GM21423 (cell line): ENCODE results near the gene EEF2K.

ENCODE experiments used
- ATAC-seq: cut with Tn5 transposase; IDR thresholded peaks from one replicate; pipeline ENCODE4 v1.9.1; 2021; ENCODE audit warnings: mild to moderate bottlenecking, moderate library complexity; ENCODE audit not compliant: unreplicated experiment

The EEF2K gene

DNA sequence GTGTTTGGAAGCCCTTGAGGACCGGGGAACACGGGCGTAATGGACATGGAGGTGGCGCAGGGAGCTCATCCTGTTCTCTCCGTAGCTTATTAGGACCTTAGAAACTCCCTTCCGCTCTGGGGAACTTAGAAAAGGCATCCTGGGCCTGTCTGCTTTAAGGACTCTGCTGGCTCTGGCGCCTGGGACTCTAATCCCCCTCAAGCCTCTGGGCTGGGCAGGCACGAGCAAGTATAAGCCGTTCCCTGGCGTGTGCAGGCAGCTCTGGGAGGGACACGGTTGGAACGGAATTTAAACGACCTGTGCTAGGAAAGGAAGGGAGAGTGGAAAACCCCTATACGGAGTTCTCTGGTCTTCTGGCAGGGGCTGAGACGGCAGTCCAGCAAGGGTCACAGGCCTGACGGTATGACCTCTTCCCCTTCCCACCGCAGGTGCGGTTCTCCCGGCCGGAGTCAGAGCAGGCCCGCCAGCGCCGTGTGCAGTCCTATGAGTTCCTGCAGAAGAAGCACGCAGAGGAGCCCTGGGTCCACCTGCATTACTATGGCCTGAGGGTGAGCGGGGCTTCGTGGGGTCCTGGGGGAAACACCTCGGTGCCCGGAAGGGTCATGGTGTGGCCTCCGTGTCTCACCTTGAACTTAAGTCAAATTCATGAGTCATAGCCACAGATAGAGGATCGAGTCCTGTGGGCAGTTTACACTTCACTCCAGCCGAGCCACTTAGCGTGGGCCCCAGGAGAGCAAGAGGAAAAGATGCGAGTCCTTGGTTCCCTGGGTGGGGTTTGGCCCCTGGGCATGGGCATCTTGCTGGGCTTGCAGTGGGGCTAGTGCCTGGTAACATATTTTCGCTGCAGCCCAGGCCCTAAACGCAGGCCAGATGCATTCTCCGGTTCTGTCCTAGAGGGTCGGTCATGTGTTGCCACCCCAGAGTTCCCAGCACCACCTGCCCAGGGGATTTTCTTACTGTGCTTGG, 108.9 kb downstream of the EEF2K start:
- ATAC-seq, result no peak

DNA sequence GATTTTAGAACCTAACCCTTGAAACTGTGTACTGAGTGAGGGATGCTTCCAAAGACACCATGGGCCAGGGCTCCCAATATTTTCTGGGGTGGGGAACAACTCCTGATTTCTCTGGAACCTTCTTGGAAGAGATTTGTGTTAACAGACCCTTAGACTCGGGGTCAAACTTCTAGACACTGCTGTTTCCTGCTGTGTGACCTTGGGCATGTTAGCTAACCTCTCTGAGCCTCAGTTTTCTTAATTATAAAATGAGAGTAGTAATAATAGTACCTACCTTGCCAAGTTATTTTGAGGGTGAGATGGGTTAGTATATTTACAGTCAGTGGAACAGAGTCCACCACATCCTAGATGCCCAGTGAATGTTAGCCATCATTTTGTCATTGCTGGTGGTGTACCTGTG, 109.9 kb downstream of the EEF2K start:
- ATAC-seq, result no peak

DNA sequence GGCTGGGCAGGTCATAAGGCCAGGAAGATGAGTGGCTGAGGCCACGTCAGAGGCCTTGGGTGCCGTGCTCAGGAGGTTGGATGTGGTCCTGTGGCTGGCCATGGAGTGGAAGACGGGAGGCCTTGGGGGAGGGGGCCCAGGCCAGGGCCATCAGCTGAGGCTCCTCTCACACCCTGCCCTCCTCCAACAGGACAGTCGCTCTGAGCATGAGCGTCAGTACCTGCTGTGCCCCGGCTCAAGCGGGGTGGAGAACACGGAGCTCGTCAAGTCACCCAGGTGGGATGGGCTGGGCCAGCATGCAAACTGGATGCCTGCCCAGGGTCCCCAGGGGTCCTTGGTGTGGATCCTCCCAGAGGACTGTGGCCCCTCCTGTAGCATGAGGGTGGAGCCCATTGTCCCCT, 110.3 kb downstream of the EEF2K start:
- no peak for ATAC-seq

DNA sequence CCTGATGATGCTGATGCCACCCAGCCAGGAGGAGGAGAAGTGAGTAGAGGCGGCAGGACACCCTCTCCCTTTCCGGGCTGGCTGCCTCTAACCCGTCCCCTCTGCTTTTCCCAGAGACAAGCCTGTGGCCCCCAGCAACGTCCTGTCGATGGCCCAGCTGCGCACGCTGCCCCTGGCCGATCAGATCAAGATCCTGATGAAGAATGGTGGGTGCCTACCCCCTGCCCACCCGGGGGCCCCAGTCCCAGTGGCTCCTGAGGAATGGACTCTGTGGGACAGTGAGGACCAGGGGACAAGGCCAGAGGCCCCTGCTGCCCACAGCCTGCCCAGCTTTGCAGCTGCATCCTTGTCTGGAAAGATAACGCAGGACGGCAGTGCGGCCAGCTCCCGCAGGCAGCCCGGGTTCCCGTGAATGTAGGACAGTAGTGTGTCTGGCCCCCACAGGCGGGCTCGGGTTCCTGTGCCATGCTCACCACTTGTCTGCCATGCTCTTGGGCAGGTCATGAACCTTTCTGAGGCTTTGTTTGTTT, 111.0 kb downstream of the EEF2K start:
- ATAC-seq, result no peak

DNA sequence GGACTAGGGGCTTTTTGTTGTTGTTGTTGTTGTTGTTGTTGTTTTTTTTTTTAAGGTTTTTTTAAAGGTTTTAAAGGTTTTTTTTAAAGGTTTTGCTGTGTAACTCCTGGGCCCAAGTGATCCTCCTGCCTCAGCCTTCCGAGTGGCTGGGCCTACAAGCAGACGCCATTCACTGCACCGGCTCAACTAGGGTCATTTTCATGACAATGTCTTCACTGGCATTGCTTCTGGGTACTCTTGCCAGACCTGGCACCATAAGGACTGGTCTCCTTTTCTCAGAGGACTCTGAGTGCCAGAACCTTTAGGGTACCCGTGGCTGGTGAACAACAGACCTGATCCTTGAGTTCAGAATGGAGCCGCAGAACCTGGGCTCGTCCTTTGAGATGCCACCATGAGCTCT, 111.5 kb downstream of the EEF2K start:
- no peak for ATAC-seq

DNA sequence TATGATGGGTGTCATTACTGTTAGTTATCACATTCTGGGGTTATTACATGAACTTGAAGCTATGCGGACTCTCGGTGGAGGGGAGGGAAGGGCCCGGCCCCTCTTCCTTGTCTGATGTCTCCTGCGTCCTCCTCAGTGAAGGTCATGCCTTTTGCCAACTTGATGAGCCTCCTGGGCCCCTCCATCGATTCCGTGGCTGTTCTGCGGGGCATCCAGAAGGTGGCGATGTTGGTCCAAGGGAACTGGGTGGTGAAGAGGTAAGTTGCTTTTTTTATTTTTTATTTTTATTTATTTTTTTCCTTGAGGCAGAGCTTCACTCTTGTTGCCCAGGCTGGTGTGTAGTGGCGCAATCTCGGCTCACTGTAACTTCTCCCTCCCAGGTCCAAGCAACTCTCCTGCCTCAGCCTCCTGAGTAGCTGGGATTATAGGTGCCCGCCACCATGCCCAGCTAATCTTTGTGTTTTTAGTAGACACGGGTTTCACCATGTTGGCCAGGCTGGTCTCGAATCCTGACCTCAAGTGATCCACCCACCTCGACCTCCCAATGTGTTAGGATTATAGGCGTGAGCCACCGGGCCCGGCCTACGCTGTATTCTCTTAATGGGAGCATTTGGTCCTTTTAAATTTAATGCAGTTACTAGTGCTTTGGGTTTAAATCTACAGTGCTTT, 112.7 kb downstream of the EEF2K start:
- no peak for ATAC-seq

DNA sequence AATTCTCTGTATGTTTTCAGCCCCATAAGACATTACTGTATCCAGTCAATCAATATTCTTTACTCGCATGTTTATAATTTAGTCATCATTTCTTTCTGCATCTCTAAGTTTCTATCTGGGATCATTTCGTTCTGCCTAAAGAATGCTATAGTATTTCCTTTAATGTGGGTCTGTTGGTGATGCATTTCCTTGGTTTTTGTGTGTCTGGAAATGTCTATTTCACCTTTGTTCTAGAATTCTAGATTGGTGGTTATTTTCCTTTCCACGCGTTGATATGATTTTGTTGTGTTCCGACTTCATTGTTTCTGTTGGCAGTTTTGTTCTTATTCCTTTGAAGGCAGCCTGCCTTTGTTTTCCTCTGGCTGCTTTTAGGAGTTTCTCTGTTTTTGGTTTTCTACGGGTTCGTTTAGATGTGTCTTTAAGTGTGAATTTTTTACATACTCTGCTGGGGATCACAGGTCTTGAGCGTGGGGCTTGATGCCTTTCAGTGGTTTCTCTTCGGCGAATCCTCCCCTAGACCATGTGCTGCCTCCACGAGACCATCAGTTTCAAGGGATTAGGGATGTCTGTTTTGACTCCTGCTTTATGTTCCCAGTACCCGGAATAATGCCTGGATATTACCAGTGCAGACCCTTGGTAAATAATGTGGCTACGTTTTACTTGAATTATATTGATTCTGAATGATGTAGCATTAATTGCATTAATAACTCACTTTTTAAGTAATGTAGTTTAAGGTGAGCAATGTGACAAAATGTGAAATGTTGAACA, 114.7 kb downstream of the EEF2K start:
- no peak for ATAC-seq

DNA sequence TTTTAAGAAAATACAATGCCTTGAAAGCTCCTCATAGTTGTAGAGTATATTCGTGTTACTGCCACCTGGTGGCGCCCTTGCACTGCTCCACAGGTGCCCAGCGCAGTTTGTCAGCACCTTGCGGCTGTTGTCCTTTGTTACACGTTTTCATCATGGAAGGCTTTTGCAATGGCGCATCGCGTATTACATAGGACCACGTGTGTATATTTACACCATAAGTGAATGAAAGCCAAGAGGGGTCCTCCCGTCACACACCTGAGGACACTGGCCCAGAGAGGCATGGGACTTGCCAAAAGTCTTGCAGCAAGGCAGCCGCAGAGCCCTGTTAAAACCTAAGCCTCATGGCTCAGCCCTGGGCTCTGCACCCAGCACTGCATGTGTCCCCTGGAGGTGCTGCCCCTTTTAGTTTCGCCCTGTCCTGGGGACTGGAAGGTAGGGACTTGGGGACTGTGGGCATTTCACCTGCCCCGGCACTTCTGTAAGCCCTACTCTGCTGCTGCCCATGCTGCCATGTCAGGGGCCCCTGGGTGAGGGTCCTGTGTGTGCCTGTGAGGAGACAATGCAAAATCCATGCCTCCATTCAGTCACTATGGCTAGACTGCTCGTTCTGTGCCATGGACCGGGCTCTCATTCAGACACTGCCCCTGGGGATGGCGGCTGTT, 115.4 kb downstream of the EEF2K start:
- ATAC-seq, result no peak

DNA sequence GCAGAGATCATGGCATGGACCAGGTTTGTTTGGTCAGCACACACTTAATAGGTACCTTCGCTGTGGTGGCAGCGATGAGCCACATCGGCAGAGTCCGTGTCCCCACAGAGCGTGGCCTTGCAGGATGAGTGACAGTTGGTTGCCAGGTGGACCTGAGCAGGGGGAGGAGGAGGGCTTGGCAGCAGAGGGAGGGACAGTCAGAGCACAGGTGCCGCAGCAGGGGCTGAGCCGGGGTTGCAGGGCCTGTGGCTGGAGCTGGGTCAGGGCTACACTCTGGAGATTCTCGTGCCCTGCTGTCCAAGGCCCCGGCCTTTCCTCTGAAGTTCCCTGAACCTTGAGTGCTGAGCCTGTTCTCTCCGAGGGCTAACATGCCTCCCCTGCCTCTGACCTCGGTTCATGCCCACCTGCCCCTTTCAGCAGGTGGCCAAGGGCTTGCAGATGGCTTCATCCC, 116.0 kb downstream of the EEF2K start:
- no peak for ATAC-seq

DNA sequence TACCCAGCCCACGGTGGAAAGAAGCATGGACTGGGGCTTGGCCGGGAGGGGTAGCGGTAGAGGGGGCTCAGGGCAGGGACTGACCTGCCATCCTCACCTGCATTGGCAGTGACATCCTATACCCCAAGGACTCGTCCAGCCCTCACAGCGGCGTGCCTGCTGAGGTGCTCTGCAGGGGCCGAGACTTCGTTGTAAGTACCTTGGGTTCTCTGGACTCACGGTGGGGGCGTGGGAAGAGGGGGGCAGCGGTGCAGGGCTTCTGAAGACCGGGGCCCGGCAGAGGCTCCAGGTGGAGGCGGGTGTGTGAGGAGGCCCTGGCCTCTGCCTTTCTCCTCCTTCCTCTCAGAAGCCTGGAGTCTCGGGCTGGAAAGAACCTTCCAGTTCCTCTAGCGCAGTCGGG, 116.7 kb downstream of the EEF2K start:
- ATAC-seq, result no peak

DNA sequence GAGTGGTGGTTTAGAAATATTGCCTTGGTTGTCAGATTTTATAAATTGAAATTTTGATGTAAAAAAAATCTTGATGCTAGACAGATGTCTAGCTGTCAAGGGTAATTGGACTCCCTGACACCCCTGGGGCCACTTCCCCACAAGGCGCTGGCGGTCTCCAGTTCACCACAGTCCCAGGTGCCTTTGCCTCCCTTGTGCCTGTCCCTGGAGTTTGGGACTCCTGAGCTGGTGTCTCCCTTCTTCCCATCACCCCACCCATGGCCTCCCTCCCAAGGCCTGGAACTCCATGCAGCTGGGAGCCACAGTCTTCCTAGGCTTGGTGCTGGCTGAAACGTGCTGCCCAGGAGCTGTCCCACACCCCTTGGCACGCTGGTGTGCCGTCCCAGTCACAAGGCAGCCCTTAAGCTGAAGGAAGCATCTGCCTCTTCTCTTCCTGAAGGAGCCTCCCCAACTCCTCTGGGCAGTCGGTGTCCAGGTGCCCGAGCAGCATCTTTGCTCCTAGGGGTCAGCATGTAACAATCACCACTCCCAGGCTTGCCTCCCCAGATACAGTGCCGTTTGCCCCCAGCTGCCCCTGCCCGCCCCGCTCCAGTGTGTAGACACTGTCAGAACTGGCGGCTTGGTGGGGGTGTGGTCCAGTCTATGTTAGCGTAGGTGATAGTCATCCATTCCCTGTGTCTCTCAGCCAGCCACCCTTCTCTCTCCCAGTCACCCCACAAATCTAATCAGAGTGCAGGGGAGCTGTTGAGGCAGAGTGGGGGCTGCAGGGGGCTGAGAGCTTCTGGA, 117.3 kb downstream of the EEF2K start:
- ATAC-seq, result no peak

DNA sequence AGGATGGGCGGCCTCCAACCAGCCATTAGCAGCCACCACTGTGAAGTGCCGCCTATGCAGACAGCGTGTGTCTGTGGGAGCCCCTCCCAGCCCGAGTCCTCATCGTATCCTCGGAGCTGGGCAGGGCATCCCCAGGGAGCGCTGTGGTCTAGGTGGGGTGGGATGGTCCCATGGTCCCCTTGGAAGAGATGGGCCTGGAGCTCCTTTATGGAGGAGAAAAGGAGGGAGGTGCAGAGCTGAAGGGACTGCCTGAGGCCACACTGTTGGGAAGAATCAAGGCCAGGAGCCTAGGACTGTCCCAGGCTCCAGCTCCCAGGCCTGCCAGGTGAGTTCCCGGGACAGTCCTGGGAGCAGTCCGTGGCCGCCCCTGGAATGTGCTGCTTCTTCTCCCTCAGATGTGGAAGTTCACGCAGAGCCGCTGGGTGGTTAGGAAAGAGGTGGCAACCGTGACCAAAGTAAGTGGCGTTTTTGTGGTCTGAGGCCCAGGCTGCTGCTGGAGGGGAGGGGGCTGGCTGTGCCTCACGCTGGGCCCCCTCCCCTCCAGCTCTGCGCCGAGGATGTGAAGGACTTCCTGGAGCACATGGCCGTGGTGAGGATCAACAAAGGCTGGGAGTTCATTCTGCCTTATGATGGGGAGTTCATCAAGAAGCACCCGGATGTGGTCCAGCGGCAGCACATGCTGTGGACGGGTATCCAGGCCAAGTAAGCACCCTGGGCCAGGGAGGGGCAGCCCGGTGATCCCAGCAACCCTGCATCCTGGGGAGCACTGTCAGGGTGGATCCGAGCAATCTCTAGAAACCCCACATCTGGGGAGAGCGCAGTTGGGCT, 118.1 kb downstream of the EEF2K start:
- no peak for ATAC-seq

DNA sequence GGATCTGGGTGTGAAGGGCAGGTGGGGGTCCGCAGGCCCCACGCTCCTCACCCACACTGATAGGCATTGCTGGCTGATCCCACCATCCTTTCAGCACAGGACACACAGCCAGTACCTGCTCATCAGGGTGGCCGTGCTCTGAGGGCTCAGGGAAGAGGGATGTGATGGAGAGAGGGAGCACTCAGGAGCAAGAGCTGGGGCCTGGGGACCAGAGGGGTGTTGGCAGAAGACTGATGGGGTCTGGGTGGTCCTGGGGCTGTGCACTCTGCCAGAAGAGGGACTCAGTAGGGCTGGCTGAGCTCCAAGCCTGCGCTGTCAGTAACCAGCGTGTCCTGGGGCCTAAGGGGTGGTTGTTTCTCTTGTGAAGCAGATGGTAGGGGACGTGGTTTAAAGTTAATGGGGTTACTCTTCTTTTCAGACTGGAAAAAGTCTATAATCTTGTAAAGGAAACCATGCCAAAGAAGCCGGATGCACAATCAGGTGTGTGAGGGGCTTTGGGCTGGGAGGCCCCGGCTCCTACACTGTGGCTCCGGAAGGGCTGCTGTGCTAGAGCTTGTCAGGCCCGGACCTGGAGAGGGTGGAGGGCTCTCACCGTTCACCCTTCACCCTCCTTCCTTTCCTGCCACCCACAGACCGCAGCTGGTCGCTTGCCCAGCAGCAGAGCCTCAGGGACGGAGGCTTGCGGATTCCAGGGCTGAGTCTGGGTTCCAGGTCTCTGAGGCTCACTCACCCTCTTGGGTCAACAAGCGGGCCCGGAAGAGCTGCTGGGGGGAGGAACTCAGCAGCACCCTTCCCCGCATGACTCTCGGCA, 118.9 kb downstream of the EEF2K start:
- ATAC-seq, result no peak

DNA sequence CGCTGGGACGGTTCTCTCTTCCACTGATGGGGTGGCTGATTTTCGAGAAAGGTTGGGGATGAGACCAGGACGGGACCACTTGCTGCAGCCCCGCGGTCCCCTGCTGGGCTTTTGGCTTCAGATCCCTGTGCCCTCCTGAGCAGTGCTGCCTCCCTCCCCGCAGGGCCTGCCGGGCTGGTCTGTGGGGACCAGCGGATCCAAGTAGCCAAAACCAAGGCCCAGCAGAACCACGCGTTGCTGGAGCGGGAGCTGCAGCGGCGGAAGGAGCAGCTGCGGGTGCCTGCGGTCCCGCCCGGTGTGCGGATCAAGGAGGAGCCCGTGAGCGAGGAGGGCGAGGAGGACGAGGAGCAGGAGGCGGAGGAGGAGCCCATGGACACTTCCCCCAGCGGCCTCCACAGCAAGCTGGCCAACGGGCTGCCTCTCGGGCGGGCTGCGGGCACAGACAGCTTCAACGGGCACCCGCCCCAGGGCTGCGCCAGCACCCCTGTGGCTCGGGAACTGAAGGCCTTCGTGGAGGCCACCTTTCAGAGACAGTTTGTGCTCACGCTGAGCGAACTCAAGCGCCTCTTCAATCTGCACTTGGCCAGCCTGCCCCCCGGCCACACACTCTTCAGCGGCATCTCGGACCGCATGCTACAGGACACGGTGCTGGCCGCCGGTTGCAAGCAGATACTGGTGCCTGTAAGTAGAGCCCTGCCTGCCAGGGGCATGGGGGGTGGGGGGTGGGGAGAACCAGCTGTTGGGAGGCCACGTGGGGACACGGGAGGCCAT, 119.7 kb downstream of the EEF2K start:
- ATAC-seq, result no peak

DNA sequence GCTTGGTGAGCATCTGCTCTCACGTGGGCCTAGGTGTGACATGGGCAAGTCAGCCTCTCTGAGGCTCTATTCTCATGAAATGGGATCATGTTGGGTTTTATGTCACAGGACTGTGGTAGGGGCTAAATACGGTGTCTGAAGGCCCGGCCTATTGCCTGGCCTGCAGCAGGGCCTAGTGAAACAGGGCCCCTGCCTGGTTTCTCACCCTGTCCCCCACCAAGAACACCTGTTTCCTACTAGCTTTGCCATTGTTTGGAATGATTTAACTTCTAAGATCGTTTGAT, 120.2 kb downstream of the EEF2K start:
- ATAC-seq, result no peak

DNA sequence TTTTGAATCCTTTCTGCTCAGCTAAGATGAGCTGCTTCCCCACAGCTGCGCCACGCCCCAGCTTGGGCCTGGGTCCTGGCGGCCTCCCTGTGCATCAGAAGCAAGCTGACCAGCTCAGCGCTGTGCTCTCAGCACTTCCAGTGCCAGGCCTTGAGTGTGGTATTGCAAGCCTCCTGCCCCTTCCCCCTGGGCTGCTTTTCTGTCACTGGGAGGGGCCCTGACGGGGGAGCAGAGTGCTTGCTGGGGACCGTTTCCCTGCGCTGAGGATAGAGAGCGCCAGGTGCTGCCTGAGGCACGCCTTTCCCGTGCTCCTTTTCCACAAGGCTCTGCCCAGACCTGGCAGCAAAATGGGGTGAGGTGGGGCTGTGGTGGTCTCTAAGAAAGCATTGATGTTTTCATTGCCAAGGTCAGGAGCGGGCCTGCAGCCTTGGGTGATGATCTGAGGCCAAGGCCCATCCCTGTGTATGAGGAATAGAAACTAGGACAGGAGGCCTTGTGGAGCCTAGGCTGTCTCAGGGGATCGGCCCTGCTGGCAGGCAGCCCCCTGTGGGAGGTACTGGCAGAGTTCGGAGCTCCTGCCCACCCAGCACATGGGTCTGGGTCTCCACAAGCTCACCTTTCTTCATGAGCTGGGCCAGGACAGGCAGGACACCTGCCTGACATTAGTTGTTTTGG, 120.8 kb downstream of the EEF2K start:
- ATAC-seq, result no peak

DNA sequence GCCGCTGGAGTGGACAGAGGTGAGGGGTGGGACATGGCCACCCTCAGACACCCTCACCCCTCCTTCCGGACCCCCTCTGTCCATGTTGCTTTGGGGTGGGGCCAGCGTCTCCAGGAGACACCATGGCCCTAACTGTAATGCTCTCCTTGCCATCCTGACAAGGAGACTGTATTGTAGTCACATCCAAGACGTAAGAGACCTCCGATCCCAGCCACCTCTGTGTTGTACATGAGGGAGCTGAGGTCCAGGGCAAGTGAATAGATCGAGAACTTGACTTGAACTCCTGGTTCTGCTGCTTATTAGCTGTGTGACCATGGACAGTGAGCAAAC, 121.3 kb downstream of the EEF2K start:
- no peak for ATAC-seq
